Right lobe of liver (tissue), 6 donors: Measurements from ENCODE around the gene SMCO2. TPM values are rescaled to one million over a fixed set of nuclear protein-coding genes. Genes with fewer than 3 reads are reported as not detected.
A peak's percentile ranks its signal among the peaks of the same experiment; 100 is the strongest.

Experiments
- ATAC-seq, 4 donors: fragments of 200-7000 bp; cut with Tn5 transposase; one replicate each; pipeline ENCODE4 v1.9.1; 2020; ENCODE audit warnings: mild to moderate bottlenecking in 4 of 4, moderate library complexity in 4 of 4
- DNase-seq, 3 donors: peaks; one replicate each; pipeline ENCODE4 v3.0.0-alpha.2; 2020
- H3K27ac ChIP-seq, 3 donors: fragments of 200-600 bp; one replicate each; pipeline ENCODE4 v1.8.0; 2022
- H3K27me3 ChIP-seq, 2 donors: fragments of 200-600 bp; one replicate each; pipeline ENCODE4 v1.8.0; 2022
- H3K36me3 ChIP-seq, 4 donors: fragments of 200-600 bp; sonication (generic) in 1 of 4; one replicate each; pipeline versions ENCODE4 v1.5.1 to v1.8.0; 2017 to 2022; ENCODE audit warnings: control low read depth in 1 of 4
- H3K4me1 ChIP-seq, 4 donors: fragments of 200-600 bp; sonication (generic) in 1 of 4; one replicate each; pipeline versions ENCODE4 v1.5.1 to v1.8.0; 2017 to 2022; ENCODE audit warnings: control low read depth in 1 of 4
- H3K4me3 ChIP-seq, 3 donors: fragments of 200-600 bp; one replicate each; pipeline ENCODE4 v1.8.0; 2022
- H3K9me3 ChIP-seq, 4 donors: fragments of 200-600 bp; sonication (generic) in 1 of 4; one replicate each; pipeline versions ENCODE4 v1.5.1 to v1.8.0; 2017 to 2022; ENCODE audit warnings: control low read depth in 1 of 4
- POLR2A ChIP-seq: fragments of 450-650 bp; IDR thresholded peaks from one replicate; pipeline ENCODE4 v1.6.1; 2017; ENCODE audit warnings: antibody characterized with exemption, mild to moderate bottlenecking
- WGBS: methylation state at CpG from one replicate; pipeline ENCODE4 v1.1.6; 2018; ENCODE audit warnings: low coverage, low lambda C conversion rate; ENCODE audit not compliant: insufficient coverage; ENCODE audit errors: missing lambda C conversion rate; 5-methylcytosine and 5-hydroxymethylcytosine counted together
- intact Hi-C, 2 donors: fragments of 100-400 bp; cut with DNase I; formaldehyde crosslinking; loops; one replicate each; pipeline versions ENCODE4 v1.11.2 to v1.14.1; 2022
- total RNA-seq, 6 experiments: library from RNA; depleted of rRNA in 2 of 6; stranded (reverse); fragments of >200 nt in 2 of 6; fragmentation: NEBNext Ultra II Directional in 3 of 6; extraction: Animal tissue kit (Norgen Biotek cat#: 25700) in 3 of 6; gene quantifications; one replicate each; pipeline versions ENCODE4 v1.1.0 to v1.2.4, GENCODE V29; 2016 to 2023
- TF ChIP-seq, protein P1 (sequence below), 4 donors: fragments of 200-600 bp in 3 of 4; fragments of 450-650 bp in 1 of 4; IDR thresholded peaks; one replicate each; pipeline versions ENCODE4 v1.5.1 to v1.8.0; 2016 to 2022; ENCODE audit warnings: antibody characterized with exemption in 4 of 4, mild to moderate bottlenecking in 2 of 4
- donor health status: DM: no; HTN: yes; CAD: no.
- donor health status: DM: no; HTN: no; CAD: no.
- donor health status: DM: no; HTN: no; CAD: no.
- donor health status: DM: no; HTN: yes; CAD: no.
- donor health status: DM: no; HTN: yes; CAD: no.

Gene SMCO2
- total RNA-seq, 6 experiments from 2014 or later: 0.31 TPM; not detected in 5

DNA sequence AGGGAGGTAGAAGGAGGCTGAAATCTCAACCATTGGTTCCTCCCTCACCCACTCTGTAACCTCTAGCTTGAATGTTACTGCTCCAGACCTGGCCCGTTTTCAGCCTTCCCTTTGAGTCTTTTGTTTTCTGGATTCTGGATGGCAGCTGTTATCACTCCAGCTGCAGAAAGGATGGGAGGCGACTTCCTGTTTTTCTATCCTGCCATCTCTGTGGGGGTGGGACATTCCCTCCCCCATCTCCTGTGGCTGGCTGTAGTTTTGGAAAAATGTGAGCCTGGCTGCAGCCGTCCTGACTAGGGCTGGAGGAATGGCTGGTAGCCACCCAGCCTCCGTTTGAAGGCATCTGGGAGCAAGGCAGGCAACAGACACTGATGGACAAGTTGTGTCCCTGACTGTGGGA, 74.5 kb downstream of the SMCO2 start:
- no peak for DNase-seq
- no peak for TF ChIP-seq POLR2A
- TF ChIP-seq, protein P1, sequence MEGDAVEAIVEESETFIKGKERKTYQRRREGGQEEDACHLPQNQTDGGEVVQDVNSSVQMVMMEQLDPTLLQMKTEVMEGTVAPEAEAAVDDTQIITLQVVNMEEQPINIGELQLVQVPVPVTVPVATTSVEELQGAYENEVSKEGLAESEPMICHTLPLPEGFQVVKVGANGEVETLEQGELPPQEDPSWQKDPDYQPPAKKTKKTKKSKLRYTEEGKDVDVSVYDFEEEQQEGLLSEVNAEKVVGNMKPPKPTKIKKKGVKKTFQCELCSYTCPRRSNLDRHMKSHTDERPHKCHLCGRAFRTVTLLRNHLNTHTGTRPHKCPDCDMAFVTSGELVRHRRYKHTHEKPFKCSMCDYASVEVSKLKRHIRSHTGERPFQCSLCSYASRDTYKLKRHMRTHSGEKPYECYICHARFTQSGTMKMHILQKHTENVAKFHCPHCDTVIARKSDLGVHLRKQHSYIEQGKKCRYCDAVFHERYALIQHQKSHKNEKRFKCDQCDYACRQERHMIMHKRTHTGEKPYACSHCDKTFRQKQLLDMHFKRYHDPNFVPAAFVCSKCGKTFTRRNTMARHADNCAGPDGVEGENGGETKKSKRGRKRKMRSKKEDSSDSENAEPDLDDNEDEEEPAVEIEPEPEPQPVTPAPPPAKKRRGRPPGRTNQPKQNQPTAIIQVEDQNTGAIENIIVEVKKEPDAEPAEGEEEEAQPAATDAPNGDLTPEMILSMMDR (IDR thresholded peaks at IDR 0.05): no peak
- no peaks in the 10 kb centered on the region for H3K9me3 ChIP-seq
- no peaks in the 10 kb centered on the region for H3K27me3 ChIP-seq
- WGBS: 70% methylated on average over 4 of the region's 4 CpGs
- intact Hi-C loops: no loop called here
- H3K4me3 ChIP-seq: no peak overlapping the region
- no peak overlapping the region for H3K27ac ChIP-seq
- no peak for ATAC-seq
- no peaks in the 10 kb centered on the region for H3K36me3 ChIP-seq
- peaks cover 0 to 8% (median 0%) of the 10 kb centered on the region in 4 donors for H3K4me1 ChIP-seq

DNA sequence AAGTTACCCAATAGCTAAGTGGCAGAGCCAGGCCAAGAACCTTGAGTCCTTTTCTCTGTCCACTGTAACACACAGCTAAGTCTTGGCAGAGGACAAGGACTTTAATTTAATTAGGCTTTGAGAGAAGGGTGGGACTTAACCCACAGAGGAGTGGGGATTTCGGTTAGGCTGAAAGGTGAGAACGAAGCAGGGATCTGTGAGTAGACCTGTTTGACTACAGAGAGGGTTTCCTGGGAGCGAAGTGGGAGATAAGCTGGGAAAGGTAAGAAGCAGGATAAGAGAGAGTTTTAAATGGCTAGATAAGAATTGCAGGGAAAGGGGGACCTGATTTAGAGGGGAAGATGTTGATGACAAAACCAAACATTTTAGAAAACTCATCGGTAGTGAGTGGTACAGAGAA, 75.4 kb downstream of the SMCO2 start:
- Histone ChIP-seq H3K27me3 (no peaks in the 10 kb centered on the region), H3K9me3 (no peaks in the 10 kb centered on the region), H3K4me1 (peaks cover 0 to 17% (median 3%) of the 10 kb centered on the region in 4 donors), H3K4me3 (no peak overlapping the region), H3K27ac (no peak overlapping the region), H3K36me3 (no peaks in the 10 kb centered on the region)
- intact Hi-C loops: no loop called here
- no peak for DNase-seq
- TF ChIP-seq POLR2A: no peak
- TF ChIP-seq, protein P1 (IDR thresholded peaks at IDR 0.05): no peak
- no peak for ATAC-seq
- WGBS: 96% methylated on average over 4 of the region's 4 CpGs

DNA sequence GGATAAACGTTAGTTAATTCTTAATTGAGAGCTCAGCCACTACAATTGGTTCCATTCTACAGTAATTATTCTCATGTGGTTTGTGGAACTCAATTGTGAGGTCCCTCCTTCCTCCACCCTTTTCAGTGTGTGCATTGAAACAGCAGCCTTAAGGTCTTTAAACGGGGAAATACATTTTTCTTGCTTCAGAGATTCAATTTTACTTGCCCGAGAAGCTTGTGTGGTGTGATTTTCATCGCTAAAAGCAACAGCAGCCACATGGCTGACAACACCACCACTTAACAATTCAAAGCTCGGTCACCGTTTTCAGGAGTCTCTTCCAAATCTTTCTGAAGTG, 76.7 kb downstream of the SMCO2 start:
- Histone ChIP-seq H3K9me3 (no peaks in the 10 kb centered on the region), H3K27ac (peak overlapping the region; percentile 94), H3K27me3 (no peaks in the 10 kb centered on the region), H3K4me1 (peaks cover 0 to 19% (median 4%) of the 10 kb centered on the region in 4 donors), H3K4me3 (peak overlapping the region; percentile 67 to 75 (median 72)), H3K36me3 (no peaks in the 10 kb centered on the region)
- no peak for ATAC-seq
- DNase-seq: no peak
- 0% methylated on average over 6 of the region's 6 CpGs for WGBS
- intact Hi-C loops: no loop called here
- TF ChIP-seq, protein P1 (IDR thresholded peaks at IDR 0.05): no peak
- TF ChIP-seq POLR2A: no peak

DNA sequence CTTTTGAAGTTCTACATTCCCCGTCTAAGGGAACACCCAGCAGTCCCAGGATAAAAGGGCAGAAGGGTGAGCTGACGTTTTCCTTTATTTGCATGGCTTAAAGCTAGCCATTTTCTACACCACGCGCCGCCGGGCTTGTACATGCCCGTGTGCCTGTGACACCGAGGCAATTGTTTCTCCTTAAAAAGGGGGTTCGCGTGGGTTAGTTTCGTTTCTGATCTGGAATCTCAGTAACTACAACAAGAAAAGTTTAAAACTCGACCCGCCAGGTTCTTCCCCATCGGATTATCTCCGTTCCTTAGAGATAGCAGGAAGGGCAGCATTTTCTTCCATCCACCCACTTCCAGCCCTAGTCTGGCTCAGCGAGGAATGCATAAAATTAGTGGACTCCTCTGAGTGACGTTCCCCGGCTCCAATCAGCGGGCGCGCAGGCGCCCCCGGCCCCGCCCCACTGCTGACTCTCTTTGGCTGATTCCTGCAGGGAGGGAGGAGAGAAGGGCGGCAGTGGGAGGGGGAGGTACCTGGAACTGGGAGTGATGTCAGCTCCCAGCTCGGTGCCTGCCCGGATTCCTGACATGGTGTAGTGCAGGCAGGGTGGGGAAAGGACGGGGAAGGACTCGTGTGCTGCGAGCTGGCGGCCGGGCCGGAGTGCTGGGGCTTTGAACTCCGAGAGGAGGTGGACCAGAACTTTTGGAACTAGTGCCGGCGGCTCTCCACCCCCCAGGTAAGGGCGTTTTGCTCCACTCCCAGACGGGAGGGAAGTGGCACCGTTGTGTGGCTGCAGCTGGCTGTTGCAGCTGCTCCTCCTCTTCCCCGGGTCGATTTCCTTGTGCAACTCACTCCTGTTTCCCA, 77.3 kb downstream of the SMCO2 start, which contains the start of gene PPFIBP1:
Gene PPFIBP1, plus strand, starts transcription at position 565 of the 852 bp plus-strand sequence. CDS start 109,191 bp downstream, outside the sequence.
- H3K4me1 ChIP-seq: peaks cover 0 to 19% (median 4%) of the 10 kb centered on the region in 4 donors
- H3K36me3 ChIP-seq: no peaks in the 10 kb centered on the region
- H3K9me3 ChIP-seq: no peaks in the 10 kb centered on the region
- ATAC-seq: peak; percentile 94 to 98 (median 96)
- peak within 1 kb of the TSS; percentile 94 for H3K27ac ChIP-seq
- TF ChIP-seq, protein P1 (IDR thresholded peaks at IDR 0.05): peak in 3 of 4 donors; percentile 20 to 42 (median 26)
- peak; percentile 98 for TF ChIP-seq POLR2A
- no peaks in the 10 kb centered on the region for H3K27me3 ChIP-seq
- WGBS: 0% methylated on average over 29 of the region's 41 CpGs
- H3K4me3 ChIP-seq: peak within 1 kb of the TSS; percentile 67 to 75 (median 72)
- intact Hi-C loops: no loop called here
- peak; percentile 98 to 100 (median 99) for DNase-seq
